ENCODE results near the gene ADRA2C.

- TF ChIP-seq BHLHE40 (IDR thresholded peaks at IDR 0.05; ENCODE audit: borderline replicate concordance), result no peak
- TF ChIP-seq SP1 (IDR thresholded peaks at IDR 0.05), result no peak
Measured at GRCh38 chr4:3789587-3789986, 23.4 kb downstream of the ADRA2C start.
